Type B pancreatic cell (in vitro differentiated cells): Measurements from ENCODE around the gene HSFX4. TPM values are rescaled to one million over a fixed set of nuclear protein-coding genes. Genes with fewer than 3 reads are reported as not detected.

ENCODE experiments used
- DNase-seq: peaks from one replicate; pipeline ENCODE4 v3.0.0; 2021; ENCODE audit warnings: mixed read lengths; ENCODE audit not compliant: unreplicated experiment; ENCODE audit errors: extremely low spot score
- H3K27ac Mint-ChIP-seq: 2 replicates; pipeline ENCODE4 v1.8.0; 2021; ENCODE audit warnings: mild to moderate bottlenecking, mixed read lengths
- H3K27me3 Mint-ChIP-seq: 2 replicates; pipeline ENCODE4 v1.8.0; 2021; ENCODE audit warnings: mixed read lengths
- H3K36me3 Mint-ChIP-seq: 2 replicates; pipeline ENCODE4 v1.8.0; 2021; ENCODE audit warnings: mixed read lengths
- H3K4me1 Mint-ChIP-seq: one replicate; pipeline ENCODE4 v1.8.0; 2021; ENCODE audit warnings: mixed read lengths; ENCODE audit not compliant: unreplicated experiment
- H3K4me3 Mint-ChIP-seq: 2 replicates; pipeline ENCODE4 v1.8.0; 2021; ENCODE audit warnings: mild to moderate bottlenecking, mixed read lengths
- H3K9me3 Mint-ChIP-seq: 2 replicates; pipeline ENCODE4 v1.8.0; 2021; ENCODE audit warnings: mixed read lengths
- CTCF ChIP-seq: fragments of 200-600 bp; sonication (generic); conservative IDR thresholded peaks from 2 replicates; pipeline ENCODE4 v1.5.0; 2021; ENCODE audit warnings: antibody characterized with exemption, mild to moderate bottlenecking
- total RNA-seq: library from RNA; stranded (reverse); gene quantifications from 2 replicates; pipeline ENCODE4 v1.2.1, GENCODE V29; 2021; ENCODE audit warnings: low replicate concordance

Gene HSFX4
- total RNA-seq, 1 donor from 2014 or later: not detected

- no peaks in the 10 kb centered on the region for H3K4me1 Mint-ChIP-seq
- H3K4me3 Mint-ChIP-seq: no peak overlapping the region
- H3K36me3 Mint-ChIP-seq: peaks cover 5% of the 10 kb centered on the region
- peak overlapping the region; percentile 34 for H3K27ac Mint-ChIP-seq
- no peak for TF ChIP-seq CTCF
- no peaks in the 10 kb centered on the region for H3K27me3 Mint-ChIP-seq
- no peaks in the 10 kb centered on the region for H3K9me3 Mint-ChIP-seq
- DNase-seq: no peak
These were observed 20.5 kb downstream of the HSFX4 start for GRCh38 chrX:149949743-149950436.

GRCh38 chrX:149950681-149951080 lies 21.3 kb downstream of the HSFX4 start:
- Mint-ChIP-seq H3K27ac (peak overlapping the region; percentile 34), H3K9me3 (no peaks in the 10 kb centered on the region)
- TF ChIP-seq CTCF: peak; percentile 70

DNA sequence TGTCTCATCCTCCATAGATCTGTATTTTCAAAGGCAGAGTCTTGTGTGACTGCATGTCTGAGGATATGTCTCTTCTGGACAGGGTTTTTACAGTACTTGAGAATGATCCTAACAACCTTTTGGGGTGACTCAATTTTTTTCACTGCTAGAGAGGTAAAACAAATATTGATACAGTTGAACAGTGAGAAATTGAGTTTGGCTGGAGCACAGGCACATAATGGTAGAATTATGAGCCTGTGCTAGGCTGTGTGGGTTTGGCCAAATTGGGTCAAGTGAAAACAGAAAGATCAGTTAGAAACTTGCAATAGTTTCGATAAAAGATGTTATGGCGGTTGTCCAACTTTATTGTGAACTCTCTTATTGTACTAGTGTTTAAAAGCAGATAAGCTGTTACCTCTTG lies 32.2 kb downstream of the HSFX4 start:
- peaks cover 6% of the 10 kb centered on the region for H3K9me3 Mint-ChIP-seq
- no peak for TF ChIP-seq CTCF
- no peak overlapping the region for H3K4me3 Mint-ChIP-seq
- no peak overlapping the region for H3K27ac Mint-ChIP-seq
- no peaks in the 10 kb centered on the region for H3K27me3 Mint-ChIP-seq
- H3K36me3 Mint-ChIP-seq: peaks cover 9% of the 10 kb centered on the region
- H3K4me1 Mint-ChIP-seq: no peaks in the 10 kb centered on the region
- no peak for DNase-seq

More at GRCh38 chrX:149950681-149951080, 21.3 kb downstream of the HSFX4 start:
- Mint-ChIP-seq H3K4me1 (no peaks in the 10 kb centered on the region), H3K4me3 (no peak overlapping the region), H3K27me3 (no peaks in the 10 kb centered on the region), H3K36me3 (peaks cover 5% of the 10 kb centered on the region)
- no peak for DNase-seq

DNA sequence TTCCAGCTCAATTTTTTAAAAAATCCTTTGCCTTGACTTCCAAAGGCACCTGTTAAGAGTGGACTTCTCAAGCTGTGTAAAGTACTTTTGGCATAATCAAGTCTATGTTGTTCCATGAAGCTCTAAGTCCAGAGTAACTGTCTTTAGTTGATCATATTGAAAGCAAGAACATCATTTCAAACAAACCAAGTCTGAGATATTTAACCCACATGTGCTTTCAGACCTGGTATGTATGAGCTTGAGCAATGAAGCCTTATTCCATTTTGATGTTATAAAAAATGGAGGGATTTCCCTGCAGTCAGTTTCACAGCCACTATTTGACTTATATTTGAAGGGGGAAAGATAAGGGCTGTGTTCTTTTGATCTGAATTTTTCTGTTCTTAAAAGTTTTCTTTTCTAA lies 32.6 kb downstream of the HSFX4 start:
- TF ChIP-seq CTCF: no peak
- Mint-ChIP-seq H3K27me3 (no peaks in the 10 kb centered on the region), H3K4me1 (no peaks in the 10 kb centered on the region), H3K27ac (no peak overlapping the region), H3K4me3 (no peak overlapping the region), H3K9me3 (peaks cover 6% of the 10 kb centered on the region), H3K36me3 (peaks cover 9% of the 10 kb centered on the region)
- no peak for DNase-seq

DNA sequence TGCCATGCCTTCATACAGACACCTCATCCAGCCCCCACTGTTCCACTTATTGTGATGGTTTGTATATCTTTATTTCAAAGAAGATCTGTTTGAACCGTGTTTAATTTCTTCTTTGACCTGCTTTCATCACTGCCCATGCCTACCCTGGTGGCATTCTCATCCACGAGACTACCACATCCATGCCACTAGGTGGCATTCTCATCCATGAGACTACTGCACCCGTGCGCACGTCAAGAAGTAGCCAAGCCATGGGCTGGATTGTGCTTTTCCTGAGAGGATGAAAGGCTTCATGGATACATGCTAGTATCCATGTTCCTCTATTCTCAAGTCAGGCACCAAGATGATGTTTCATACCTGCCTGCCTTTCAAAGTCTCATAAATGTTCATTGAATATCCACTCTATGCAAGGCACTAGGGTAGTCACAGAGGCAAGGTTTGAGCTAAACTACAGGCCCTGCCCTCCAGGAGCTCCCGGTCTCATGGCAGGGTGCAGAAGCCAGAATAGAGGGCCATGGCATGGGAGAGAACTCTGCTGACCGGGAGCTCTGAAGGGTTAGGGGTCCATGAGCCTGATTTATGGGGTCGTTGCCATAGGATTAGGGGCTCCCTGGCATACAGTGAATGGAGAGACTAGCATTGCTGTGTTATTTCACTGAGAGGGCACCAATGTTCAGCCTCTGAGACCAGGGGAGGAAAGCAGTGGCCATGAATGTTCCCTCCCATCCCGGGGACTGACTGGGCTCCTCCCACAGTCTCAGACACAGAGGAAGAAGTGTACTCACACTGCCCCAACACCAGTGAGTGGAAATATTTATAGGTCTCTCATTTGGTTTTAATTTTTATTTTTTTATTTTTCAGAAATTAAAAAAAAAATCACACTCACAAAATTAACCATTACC lies 33.7 kb downstream of the HSFX4 start:
- Mint-ChIP-seq H3K27ac (no peak overlapping the region), H3K4me1 (no peaks in the 10 kb centered on the region), H3K9me3 (peaks cover 6% of the 10 kb centered on the region), H3K27me3 (no peaks in the 10 kb centered on the region), H3K36me3 (peaks cover 5% of the 10 kb centered on the region), H3K4me3 (no peak overlapping the region)
- peak; percentile 77 for TF ChIP-seq CTCF
- no peak for DNase-seq
